Right cardiac atrium (tissue), 5 donors: ENCODE measurements around the gene MAN1B1. TPM values are rescaled to one million over a fixed set of nuclear protein-coding genes. Genes with fewer than 3 reads are reported as not detected.

Experiments
- ATAC-seq, 2 donors: fragments of 200-7000 bp; cut with Tn5 transposase; one replicate each; pipeline versions ENCODE4 v1.8.0 to v1.9.1; 2020; ENCODE audit warnings: moderate library complexity in 2 of 2, mild to moderate bottlenecking in 1 of 2
- DNase-seq, 3 donors: peaks; one replicate each; pipeline ENCODE4 v3.0.0-alpha.2; 2020
- H3K27ac ChIP-seq: one replicate; pipeline ENCODE4 v1.5.1; 2013; ENCODE audit warnings: mild to moderate bottlenecking, low read length, control low read depth, moderate library complexity
- H3K27me3 ChIP-seq: one replicate; pipeline ENCODE4 v1.6.1; 2013; ENCODE audit not compliant: control insufficient read depth, insufficient read depth
- H3K4me1 ChIP-seq: one replicate; pipeline ENCODE4 v1.6.1; 2013; ENCODE audit warnings: low read length; ENCODE audit not compliant: control insufficient read depth, insufficient read depth
- H3K4me3 ChIP-seq: one replicate; pipeline ENCODE4 v1.5.1; 2013; ENCODE audit warnings: low read length, control low read depth
- H3K9me3 ChIP-seq: one replicate; pipeline ENCODE4 v1.6.1; 2013; ENCODE audit warnings: low read length; ENCODE audit not compliant: control insufficient read depth
- WGBS: extraction: QIAGEN DNeasy Blood & Tissue Kit; methylation state at CpG from one replicate; pipeline ENCODE4 v1.1.7; 2013; 5-methylcytosine and 5-hydroxymethylcytosine counted together
- intact Hi-C, 4 donors: fragments of 100-400 bp; cut with DNase I; formaldehyde crosslinking; loops; one replicate each; pipeline versions ENCODE4 v1.11.0 to v1.14.0; 2022 to 2023
- polyA plus RNA-seq: library from polyadenylated mRNA; stranded (reverse); fragments of 200-250 nt; gene quantifications from one replicate; pipeline ENCODE4 v1.2.3, GENCODE V29; 2013
- total RNA-seq, 4 donors: library from RNA; stranded (reverse); fragmentation: NEBNext Ultra II Directional; extraction: Animal tissue kit (Norgen Biotek cat#: 25700); gene quantifications; one replicate each; pipeline ENCODE4 v1.2.1, GENCODE V29; 2021
- donor health status: healthy with polysubstance abuse.
- donor health status: DM: no; HTN: yes; CAD: no.
- donor health status: DM: no; HTN: no; CAD: no.
- donor health status: DM: no; HTN: yes; CAD: no; lungs with severe emphysema.
- donor health status: DM: yes; HTN: yes; CAD: no.

Gene MAN1B1
- total and polyA plus RNA-seq, 5 donors, result 23.9 to 31.3 (median 25.9) TPM

DNA sequence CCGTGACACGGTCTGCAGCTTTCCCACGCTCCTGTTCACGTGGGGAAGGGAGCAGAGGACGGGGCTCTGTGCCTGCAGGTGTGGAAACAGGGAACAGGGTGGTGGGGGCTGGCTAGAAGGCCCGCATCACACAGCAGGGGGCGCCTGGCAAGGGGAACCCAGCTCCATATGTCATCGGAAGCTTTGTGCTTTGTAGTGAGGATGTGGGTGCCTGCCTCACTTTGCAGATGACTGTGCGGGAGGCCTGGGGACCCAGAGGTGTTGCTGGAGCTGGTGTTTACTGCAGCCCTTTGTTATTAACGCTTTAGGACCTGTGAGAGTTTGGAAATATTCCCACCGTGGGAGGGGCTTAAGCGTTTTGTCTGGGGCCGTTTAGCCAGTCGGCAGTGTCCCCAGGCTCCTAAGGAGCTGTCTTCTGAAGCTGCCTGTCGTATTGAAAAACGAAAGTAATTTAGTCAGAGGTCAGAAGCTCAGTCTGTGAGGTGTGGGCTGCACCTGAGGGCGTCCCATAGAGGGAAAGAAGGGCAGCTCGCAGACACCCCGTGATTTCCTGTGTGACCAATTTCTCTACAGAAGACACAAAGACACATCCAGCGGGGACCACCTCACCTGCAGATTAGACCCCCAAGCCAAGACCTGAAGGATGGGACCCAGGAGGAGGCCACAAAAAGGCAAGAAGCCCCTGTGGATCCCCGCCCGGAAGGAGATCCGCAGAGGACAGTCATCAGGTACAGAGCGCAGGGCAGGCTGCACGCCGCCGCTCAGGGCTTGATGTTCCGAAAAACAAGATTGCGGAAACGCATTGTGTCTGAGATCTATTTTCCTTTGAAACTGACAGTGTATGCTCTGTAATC lies 9.1 kb downstream of the MAN1B1 start:
- DNase-seq (peak in 1 of 3 donors; percentile 60), ATAC-seq (no peak)
- H3K27me3 ChIP-seq, result no peaks in the 10 kb centered on the region
- no peaks in the 10 kb centered on the region for H3K9me3 ChIP-seq
- no peaks in the 10 kb centered on the region for H3K4me1 ChIP-seq
- 79% methylated on average over 30 of the region's 30 CpGs for WGBS
- H3K27ac ChIP-seq, result no peak overlapping the region
- intact Hi-C loops, result no loop called here
- H3K4me3 ChIP-seq, result no peak overlapping the region

DNA sequence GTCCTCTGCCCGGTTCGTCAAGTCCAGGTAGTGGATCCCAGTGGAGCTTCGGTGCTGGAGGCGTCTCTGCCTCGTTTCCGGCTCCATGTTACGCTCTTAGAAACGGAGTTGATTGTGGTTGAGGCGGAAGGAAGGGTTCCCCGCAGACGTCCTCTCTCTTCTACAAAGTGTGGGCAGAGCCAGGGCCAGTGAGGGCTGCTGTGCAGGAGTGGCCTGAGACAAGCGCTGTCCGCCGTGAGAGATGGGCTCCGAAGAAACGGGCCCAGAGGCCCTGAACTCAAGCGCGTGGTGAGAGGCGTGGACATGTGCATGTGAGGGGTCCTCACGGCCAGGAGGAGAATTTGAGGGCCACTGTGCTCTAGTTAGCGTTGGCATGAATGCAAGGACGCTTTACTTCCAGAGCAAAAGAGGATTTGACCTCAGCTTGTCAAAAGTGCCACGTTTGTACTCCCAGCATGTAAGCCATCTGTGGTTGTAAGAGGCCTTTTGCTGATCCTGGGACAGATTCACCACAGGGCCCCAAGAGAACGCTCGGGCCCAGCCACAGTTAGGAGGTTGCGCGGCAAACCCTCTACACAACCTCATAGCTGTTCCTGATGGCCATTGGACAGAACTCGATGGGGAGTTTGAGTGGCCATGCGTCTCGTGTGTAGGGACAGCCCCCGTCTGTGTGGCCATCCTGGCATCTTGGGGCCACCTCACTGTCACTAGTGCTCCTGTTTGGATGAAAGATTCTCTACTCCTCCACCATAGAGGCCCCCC lies 10.2 kb downstream of the MAN1B1 start:
- DNase-seq (no peak), ATAC-seq (no peak)
- 93% methylated on average over 31 of the region's 31 CpGs for WGBS
- Histone ChIP-seq H3K4me3 (no peak overlapping the region), H3K27ac (no peak overlapping the region), H3K9me3 (no peaks in the 10 kb centered on the region), H3K27me3 (no peaks in the 10 kb centered on the region), H3K4me1 (no peaks in the 10 kb centered on the region)
- intact Hi-C loops, result no loop called here

DNA sequence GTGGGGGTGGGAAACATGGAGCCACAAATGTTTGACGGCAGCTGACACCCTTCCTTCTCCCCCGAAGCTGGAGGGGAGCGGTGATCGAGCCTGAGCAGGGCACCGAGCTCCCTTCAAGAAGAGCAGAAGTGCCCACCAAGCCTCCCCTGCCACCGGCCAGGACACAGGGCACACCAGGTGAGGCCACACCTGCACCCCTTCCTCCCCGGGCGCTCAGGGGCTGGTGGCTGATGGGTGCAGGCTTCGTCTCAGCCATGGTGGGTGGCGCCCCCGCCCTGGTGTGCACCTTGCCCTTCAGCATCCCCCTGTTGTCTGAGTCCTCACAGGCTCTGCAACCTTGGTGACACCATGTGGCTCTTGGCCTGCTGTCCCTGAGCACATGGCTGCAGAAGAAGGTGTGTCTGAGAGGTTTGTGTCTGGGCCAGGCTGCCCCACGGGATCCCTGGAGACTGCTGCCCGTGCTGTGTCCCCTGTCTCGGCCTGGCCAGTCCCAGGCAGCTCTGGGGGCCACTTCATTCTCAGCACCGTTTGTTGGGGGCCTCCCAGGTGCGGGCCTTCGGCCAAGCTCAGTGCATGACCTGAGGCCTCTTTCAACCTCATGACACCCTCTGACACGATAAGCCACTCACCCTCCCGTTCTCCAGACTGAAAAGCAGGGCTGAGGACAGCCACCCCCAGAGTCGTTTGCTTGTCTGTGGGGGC lies 11.1 kb downstream of the MAN1B1 start:
- WGBS, result 90% methylated on average over 20 of the region's 20 CpGs
- H3K9me3 ChIP-seq, result no peaks in the 10 kb centered on the region
- H3K27ac ChIP-seq, result no peak overlapping the region
- ATAC-seq (peak; percentile 9 to 20), DNase-seq (peak in 1 of 3 donors; percentile 31)
- intact Hi-C loops, result no loop called here
- H3K4me3 ChIP-seq, result no peak overlapping the region
- no peaks in the 10 kb centered on the region for H3K4me1 ChIP-seq
- H3K27me3 ChIP-seq, result no peaks in the 10 kb centered on the region

DNA sequence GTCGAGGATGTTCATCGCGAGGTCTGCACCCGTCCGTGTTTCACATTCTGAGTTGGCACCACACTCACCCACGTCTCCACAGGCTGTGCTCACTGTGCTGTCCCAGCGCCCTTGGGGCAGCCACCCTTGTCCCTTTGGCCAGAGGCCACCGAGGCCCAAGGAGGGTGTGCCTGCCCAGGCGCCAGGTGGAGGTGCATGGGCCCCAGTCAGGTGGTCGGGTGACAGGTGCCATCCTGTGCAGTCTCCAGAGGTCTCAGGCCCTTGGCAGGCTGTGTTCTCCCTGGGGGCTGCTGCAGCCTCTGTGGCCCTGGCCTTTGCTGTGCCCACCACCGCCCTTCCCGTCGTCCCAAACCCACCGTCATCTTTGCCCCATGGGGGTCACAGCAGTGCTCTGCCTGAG lies 12.4 kb downstream of the MAN1B1 start:
- H3K27me3 ChIP-seq, result no peaks in the 10 kb centered on the region
- ATAC-seq, result peak in 1 of 2 donors; percentile 18
- no peak overlapping the region for H3K27ac ChIP-seq
- peak in 2 of 3 donors; percentile 20 to 58 for DNase-seq
- H3K4me1 ChIP-seq, result no peaks in the 10 kb centered on the region
- no peak overlapping the region for H3K4me3 ChIP-seq
- 91% methylated on average over 14 of the region's 14 CpGs for WGBS
- no peaks in the 10 kb centered on the region for H3K9me3 ChIP-seq
- intact Hi-C loops, result no loop called here

DNA sequence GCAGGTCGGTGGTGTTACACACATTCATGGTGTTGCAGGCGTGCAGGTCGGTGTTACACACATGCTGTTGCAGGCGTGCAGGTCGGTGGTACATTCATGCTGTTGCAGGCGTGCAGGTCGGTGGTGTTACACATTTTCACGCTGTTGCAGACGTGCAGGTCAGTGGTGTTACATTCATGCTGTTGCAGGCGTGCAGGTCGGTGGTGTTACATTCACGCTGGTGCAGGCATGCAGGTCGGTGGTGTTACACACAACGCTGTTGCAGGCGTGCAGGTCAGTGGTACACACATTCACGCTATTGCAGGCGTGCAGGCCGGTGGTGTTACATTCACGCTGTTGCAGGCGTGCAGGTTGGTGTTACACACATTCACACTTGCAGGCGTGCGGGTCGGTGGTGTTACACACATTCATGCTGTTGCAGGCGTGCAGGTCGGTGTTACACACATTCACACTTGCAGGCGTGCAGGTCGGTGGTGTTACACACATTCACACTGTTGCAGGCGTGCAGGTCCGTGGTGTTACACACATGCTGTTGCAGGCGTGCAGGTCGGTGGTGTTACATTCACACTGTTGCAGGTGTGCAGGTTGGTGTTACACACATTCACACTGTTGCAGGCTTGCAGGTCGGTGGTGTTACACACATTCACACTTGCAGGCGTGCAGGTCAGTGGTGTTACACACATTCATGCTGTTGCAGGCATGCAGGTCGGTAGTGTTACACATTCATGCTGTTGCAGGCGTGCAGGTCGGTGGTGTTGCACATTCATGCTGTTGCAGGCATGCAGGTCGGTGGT lies 16.6 kb downstream of the MAN1B1 start:
- intact Hi-C loops, result no loop called here
- peak in 2 of 3 donors; percentile 32 to 39 for DNase-seq
- ATAC-seq, result no peak
- 93% methylated on average over 37 of the region's 37 CpGs for WGBS
- Histone ChIP-seq H3K4me1 (no peaks in the 10 kb centered on the region), H3K4me3 (no peak overlapping the region), H3K9me3 (no peaks in the 10 kb centered on the region), H3K27me3 (no peaks in the 10 kb centered on the region), H3K27ac (no peak overlapping the region)

DNA sequence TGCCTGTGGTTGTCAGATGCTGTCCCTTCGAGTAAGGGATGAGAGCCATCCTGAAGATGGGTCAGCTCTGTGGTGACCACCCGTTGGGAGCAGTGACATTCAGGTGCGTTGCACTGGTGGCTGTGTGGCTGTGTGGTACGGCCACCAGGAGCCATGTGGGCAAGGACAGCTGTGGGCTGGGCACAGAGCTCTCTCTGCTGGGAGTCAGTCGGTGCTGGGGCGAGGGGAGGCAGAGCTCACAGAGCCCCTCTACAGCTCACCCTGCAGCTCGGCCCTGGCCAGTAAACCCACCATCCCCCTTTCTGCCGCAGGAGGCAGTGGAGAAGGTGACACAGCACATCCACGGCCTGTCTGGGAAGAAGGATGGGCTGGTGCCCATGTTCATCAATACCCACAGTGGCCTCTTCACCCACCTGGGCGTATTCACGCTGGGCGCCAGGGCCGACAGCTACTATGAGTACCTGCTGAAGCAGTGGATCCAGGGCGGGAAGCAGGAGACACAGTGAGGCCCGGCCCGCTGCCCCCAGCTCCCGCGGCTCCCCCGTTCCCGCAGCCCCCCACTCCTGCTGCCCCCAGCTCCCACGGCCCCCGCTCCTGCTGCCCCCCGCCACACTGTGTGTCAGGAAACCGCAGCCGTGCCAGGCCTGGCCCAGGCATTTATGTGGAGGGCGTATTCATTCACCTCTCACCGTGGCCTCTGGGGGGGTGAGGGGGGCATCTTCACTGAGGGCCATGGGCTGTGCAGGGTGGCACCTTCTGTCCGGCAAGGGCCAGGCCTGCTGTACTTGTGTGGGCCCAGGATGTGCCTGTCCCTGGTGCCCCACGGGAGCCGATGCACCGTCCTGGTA lies 19.3 kb downstream of the MAN1B1 start:
- H3K4me1 ChIP-seq, result no peaks in the 10 kb centered on the region
- peak in 1 of 2 donors; percentile 10 for ATAC-seq
- DNase-seq, result peak in 2 of 3 donors; percentile 40 to 60
- no peaks in the 10 kb centered on the region for H3K27me3 ChIP-seq
- WGBS, result 94% methylated on average over 31 of the region's 31 CpGs
- no peaks in the 10 kb centered on the region for H3K9me3 ChIP-seq
- intact Hi-C loops, result no loop called here
- no peak overlapping the region for H3K4me3 ChIP-seq
- H3K27ac ChIP-seq, result no peak overlapping the region

DNA sequence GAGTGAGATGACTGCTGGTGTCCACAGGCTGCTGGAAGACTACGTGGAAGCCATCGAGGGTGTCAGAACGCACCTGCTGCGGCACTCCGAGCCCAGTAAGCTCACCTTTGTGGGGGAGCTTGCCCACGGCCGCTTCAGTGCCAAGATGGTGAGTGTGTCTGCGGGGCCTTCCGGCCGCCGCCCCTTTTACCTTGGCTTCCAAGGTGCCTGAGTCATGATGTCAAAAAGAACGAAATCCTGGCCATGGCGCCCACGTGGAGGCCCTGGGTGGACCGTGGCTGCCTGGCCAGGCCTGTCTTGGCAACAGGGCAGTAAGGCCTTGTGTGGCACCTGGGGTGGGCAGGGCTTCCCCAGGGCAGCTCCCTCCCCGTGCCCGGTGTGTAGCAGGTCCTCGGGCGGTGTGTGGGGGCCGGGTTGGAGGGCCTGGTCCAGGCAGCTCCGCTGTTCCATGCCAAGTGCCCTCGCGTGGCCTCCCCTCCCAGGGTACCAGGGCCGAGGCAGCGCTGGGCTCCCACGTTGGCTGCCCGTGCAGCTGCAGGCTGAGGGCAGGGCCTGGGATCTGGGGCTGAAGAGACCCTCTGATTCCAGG lies 20.0 kb downstream of the MAN1B1 start:
- DNase-seq (peak in 2 of 3 donors; percentile 56 to 59), ATAC-seq (peak in 1 of 2 donors; percentile 9)
- Histone ChIP-seq H3K9me3 (no peaks in the 10 kb centered on the region), H3K27ac (no peak overlapping the region), H3K4me1 (no peaks in the 10 kb centered on the region), H3K4me3 (no peak overlapping the region), H3K27me3 (no peaks in the 10 kb centered on the region)
- 95% methylated on average over 27 of the region's 27 CpGs for WGBS
- intact Hi-C loops, result no loop called here

DNA sequence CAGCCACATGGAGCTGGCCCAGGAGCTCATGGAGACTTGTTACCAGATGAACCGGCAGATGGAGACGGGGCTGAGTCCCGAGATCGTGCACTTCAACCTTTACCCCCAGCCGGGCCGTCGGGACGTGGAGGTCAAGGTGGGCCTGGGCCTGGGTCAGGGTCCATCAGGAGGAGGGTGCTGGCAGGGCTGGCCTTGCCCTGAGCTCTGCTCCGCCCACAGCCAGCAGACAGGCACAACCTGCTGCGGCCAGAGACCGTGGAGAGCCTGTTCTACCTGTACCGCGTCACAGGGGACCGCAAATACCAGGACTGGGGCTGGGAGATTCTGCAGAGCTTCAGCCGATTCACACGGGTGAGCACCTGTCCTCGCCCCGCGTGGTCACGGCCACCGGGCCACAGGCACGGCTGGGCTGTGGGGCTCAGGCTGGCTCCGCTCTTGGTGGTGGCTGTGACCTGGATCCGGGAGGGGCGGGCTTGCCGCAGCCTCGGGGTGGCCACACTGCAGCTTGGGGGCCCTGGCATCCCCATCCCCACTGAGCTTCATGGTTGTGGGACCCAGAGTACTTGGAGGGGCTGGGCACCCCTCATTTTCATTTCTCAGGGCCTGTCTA lies 20.6 kb downstream of the MAN1B1 start:
- no peak overlapping the region for H3K4me3 ChIP-seq
- no peaks in the 10 kb centered on the region for H3K27me3 ChIP-seq
- no peaks in the 10 kb centered on the region for H3K9me3 ChIP-seq
- 94% methylated on average over 27 of the region's 27 CpGs for WGBS
- DNase-seq, result peak in 2 of 3 donors; percentile 37 to 54
- H3K27ac ChIP-seq, result no peak overlapping the region
- H3K4me1 ChIP-seq, result no peaks in the 10 kb centered on the region
- ATAC-seq, result no peak
- intact Hi-C loops, result no loop called here

DNA sequence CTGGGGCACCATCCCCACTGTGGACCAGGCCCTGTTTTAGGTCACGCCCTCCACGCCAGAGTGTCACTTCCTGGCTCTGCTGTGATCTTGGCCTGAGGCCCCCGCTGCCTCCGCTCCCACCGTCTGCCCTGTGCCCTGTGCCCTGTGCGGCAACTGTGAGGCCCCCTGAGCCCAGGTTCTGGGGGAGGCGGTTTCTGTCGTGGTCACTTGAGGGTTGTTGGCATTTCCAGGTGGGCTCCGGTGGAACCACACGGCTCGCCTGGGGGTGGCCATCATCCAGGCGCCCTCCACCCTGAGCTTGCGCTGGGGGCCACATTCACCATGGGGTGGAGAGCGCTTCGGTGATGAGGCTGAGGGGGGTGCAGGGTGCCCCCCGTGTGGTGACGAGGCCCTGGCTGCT lies 21.2 kb downstream of the MAN1B1 start:
- peak in 2 of 3 donors; percentile 32 to 53 for DNase-seq
- no peaks in the 10 kb centered on the region for H3K4me1 ChIP-seq
- no peak overlapping the region for H3K27ac ChIP-seq
- H3K4me3 ChIP-seq, result no peak overlapping the region
- H3K9me3 ChIP-seq, result no peaks in the 10 kb centered on the region
- WGBS, result 95% methylated on average over 17 of the region's 17 CpGs
- no peak for ATAC-seq
- no peaks in the 10 kb centered on the region for H3K27me3 ChIP-seq
- intact Hi-C loops, result no loop called here
